ENCODE data around the gene PHF19. TPM values are rescaled to one million over a fixed set of nuclear protein-coding genes. Genes with fewer than 3 reads are reported as not detected.

PHF19 gene
- total RNA-seq, 1 donor from 2014 or later, result 4.1 TPM

Other genes with a start within 250 kb of the PHF19 start
- gene MEGF9, start 162.7 kb downstream of the PHF19 start, total RNA-seq, result 58.8 TPM
- 48.2 TPM for gene FBXW2, start 83.8 kb downstream of the PHF19 start, total RNA-seq
- gene PSMD5, start 34.3 kb downstream of the PHF19 start, total RNA-seq, result 30.4 TPM
- gene TRAF1, start 49.6 kb upstream of the PHF19 start, total RNA-seq, result 2.5 TPM
- gene C5, start 173.1 kb upstream of the PHF19 start, total RNA-seq, result 8.0 TPM
- 14.2 TPM for gene CNTRL, start 197.8 kb upstream of the PHF19 start, total RNA-seq

Data from occipital lobe (tissue), 1 donor.